NOMO-1 (cell line): Measurements from ENCODE around the gene NECAB2.
A peak's percentile ranks its signal among the peaks of the same experiment; 100 is the strongest.

ENCODE experiments used
- DNase-seq, 2 experiments: peaks; one replicate each; lab custom pipeline; 2025; ENCODE audit not compliant: unreplicated experiment in 2 of 2; lab: John Stamatoyannopoulos, UW

The NECAB2 gene

GRCh38 chr16:84041881-84042280 is 73.8 kb downstream of the NECAB2 start:
- DNase-seq: no peak

GRCh38 chr16:84042308-84042878 is 74.3 kb downstream of the NECAB2 start, which contains the start of gene SLC38A8:
Gene SLC38A8 (minus strand): TSS chr16:84042795. CDS start chr16:84042157, 638 bp downstream.
- no peak for DNase-seq

GRCh38 chr16:84042879-84043485 is 74.9 kb downstream of the NECAB2 start:
- no peak for DNase-seq

- no peak for DNase-seq
Measured at GRCh38 chr16:84043486-84044117, 75.6 kb downstream of the NECAB2 start.

GRCh38 chr16:84044118-84044488 is 76.1 kb downstream of the NECAB2 start:
- peak in 1 of 2 experiments; percentile 1 for DNase-seq

GRCh38 chr16:84045001-84045817 is 77.2 kb downstream of the NECAB2 start:
- DNase-seq: no peak

- no peak for DNase-seq
Measured at GRCh38 chr16:84045818-84046470, 77.9 kb downstream of the NECAB2 start.

- no peak for DNase-seq
Measured at GRCh38 chr16:84047206-84047605, 79.2 kb downstream of the NECAB2 start.

GRCh38 chr16:84047626-84048025 is 79.6 kb downstream of the NECAB2 start:
- DNase-seq: no peak

GRCh38 chr16:84048270-84048669 is 80.2 kb downstream of the NECAB2 start:
- DNase-seq: no peak

- no peak for DNase-seq
Measured at GRCh38 chr16:84048871-84049270, 80.8 kb downstream of the NECAB2 start.

GRCh38 chr16:84049403-84050060 is 81.5 kb downstream of the NECAB2 start:
- no peak for DNase-seq

- DNase-seq: no peak
Measured at GRCh38 chr16:84050316-84050715, 82.3 kb downstream of the NECAB2 start.

GRCh38 chr16:84052071-84052622 is 84.1 kb downstream of the NECAB2 start:
- DNase-seq: no peak
